ENCODE data around the gene GNB1. TPM values are rescaled to one million over a fixed set of nuclear protein-coding genes. Genes with fewer than 3 reads are reported as not detected.

The GNB1 gene
- total RNA-seq, 1 donor from 2014 or later, result 116 TPM

GRCh38 chr1:1880617-1881312 is 10.1 kb downstream of the GNB1 start:
- TF ChIP-seq CTCF (IDR thresholded peaks at IDR 0.05; ENCODE audit: insufficient read depth, low read length, severe bottlenecking), result no peak
- H3K36me3 ChIP-seq (ENCODE audit: control insufficient read depth, insufficient read depth, low read length), result peaks cover 8% of the 10 kb centered on the region
- DNase-seq (ENCODE audit: low read depth), result no peak
- no peaks in the 10 kb centered on the region for H3K27me3 ChIP-seq (ENCODE audit: control insufficient read depth, insufficient read depth, low read length)
- H3K4me3 ChIP-seq (ENCODE audit: low read depth, low read length), result no peak overlapping the region
- no peak for FAIRE-seq

GRCh38 chr1:1879942-1880341 is 10.9 kb downstream of the GNB1 start:
- DNase-seq (ENCODE audit: low read depth) (no peak), FAIRE-seq (no peak)
- peaks cover 8% of the 10 kb centered on the region for H3K36me3 ChIP-seq (ENCODE audit: control insufficient read depth, insufficient read depth, low read length)
- H3K27me3 ChIP-seq (ENCODE audit: control insufficient read depth, insufficient read depth, low read length), result no peaks in the 10 kb centered on the region
- H3K4me3 ChIP-seq (ENCODE audit: low read depth, low read length), result no peak overlapping the region
- no peak for TF ChIP-seq CTCF (IDR thresholded peaks at IDR 0.05; ENCODE audit: insufficient read depth, low read length, severe bottlenecking)

GRCh38 chr1:1877865-1878436 is 12.9 kb downstream of the GNB1 start:
- DNase-seq (ENCODE audit: low read depth) (no peak), FAIRE-seq (no peak)
- Histone ChIP-seq H3K27me3 (ENCODE audit: control insufficient read depth, insufficient read depth, low read length) (no peaks in the 10 kb centered on the region), H3K36me3 (ENCODE audit: control insufficient read depth, insufficient read depth, low read length) (peaks cover 16% of the 10 kb centered on the region), H3K4me3 (ENCODE audit: low read depth, low read length) (no peak overlapping the region)
- no peak for TF ChIP-seq CTCF (IDR thresholded peaks at IDR 0.05; ENCODE audit: insufficient read depth, low read length, severe bottlenecking)

- no peak for DNase-seq (ENCODE audit: low read depth)
- Histone ChIP-seq H3K4me3 (ENCODE audit: low read depth, low read length) (no peak overlapping the region), H3K36me3 (ENCODE audit: control insufficient read depth, insufficient read depth, low read length) (peaks cover 17% of the 10 kb centered on the region), H3K27me3 (ENCODE audit: control insufficient read depth, insufficient read depth, low read length) (no peaks in the 10 kb centered on the region)
- no peak for TF ChIP-seq CTCF (IDR thresholded peaks at IDR 0.05; ENCODE audit: insufficient read depth, low read length, severe bottlenecking)
- FAIRE-seq, result no peak
Observed at GRCh38 chr1:1876335-1876930, 14.5 kb downstream of the GNB1 start.

GRCh38 chr1:1875932-1876331 is 15.0 kb downstream of the GNB1 start:
- peaks cover 16% of the 10 kb centered on the region for H3K36me3 ChIP-seq (ENCODE audit: control insufficient read depth, insufficient read depth, low read length)
- no peak for TF ChIP-seq CTCF (IDR thresholded peaks at IDR 0.05; ENCODE audit: insufficient read depth, low read length, severe bottlenecking)
- H3K4me3 ChIP-seq (ENCODE audit: low read depth, low read length), result no peak overlapping the region
- DNase-seq (ENCODE audit: low read depth) (no peak), FAIRE-seq (no peak)
- no peaks in the 10 kb centered on the region for H3K27me3 ChIP-seq (ENCODE audit: control insufficient read depth, insufficient read depth, low read length)
